Rectal smooth muscle tissue (tissue), 1 donor: ENCODE data around the gene MYL11.
"Not testable (repeated sequence)": the region's sequence is repeated elsewhere in the genome, so short reads cannot be mapped to it uniquely, and the experiment has no call there.

Experiments used
- H3K27ac ChIP-seq: one replicate; pipeline ENCODE4 v1.7.0; 2013; ENCODE audit warnings: low read depth, low read length, inconsistent platforms
- H3K27me3 ChIP-seq: one replicate; pipeline ENCODE4 v1.7.0; 2013; ENCODE audit warnings: low read length; ENCODE audit not compliant: control insufficient read depth, insufficient read depth
- H3K36me3 ChIP-seq: one replicate; pipeline ENCODE4 v1.7.0; 2013; ENCODE audit warnings: low read length; ENCODE audit not compliant: control insufficient read depth, insufficient read depth
- H3K4me1 ChIP-seq: one replicate; pipeline ENCODE4 v1.7.0; 2013; ENCODE audit warnings: low read length; ENCODE audit not compliant: control insufficient read depth, insufficient read depth
- H3K4me3 ChIP-seq: one replicate; pipeline ENCODE4 v1.7.0; 2013; ENCODE audit warnings: low read length
- H3K9ac ChIP-seq: one replicate; pipeline ENCODE4 v1.7.0; 2013; ENCODE audit warnings: low read length

The MYL11 gene

GRCh38 chr16:30374538-30374937 is at the start of gene MYL11:
TSS of gene MYL11 (plus strand) at chr16:30374802. CDS start at chr16:30374858, 56 bp downstream.
- Histone ChIP-seq H3K9ac (no peak within 1 kb of the TSS), H3K27ac (no peak within 1 kb of the TSS), H3K4me3 (no peak within 1 kb of the TSS), H3K36me3 (no peaks in the 10 kb centered on the region), H3K27me3 (no peaks in the 10 kb centered on the region), H3K4me1 (peaks cover 9% of the 10 kb centered on the region)

- H3K4me1 ChIP-seq, H3K36me3 ChIP-seq, H3K27me3 ChIP-seq, H3K9ac ChIP-seq: not testable (repeated sequence)
- H3K4me3 ChIP-seq: peak overlapping the region; percentile 44
- peak overlapping the region; percentile 90 for H3K27ac ChIP-seq
These were observed 40.1 kb upstream of the MYL11 start for GRCh38 chr16:30334473-30334989.

- H3K27me3 ChIP-seq: not testable (repeated sequence)
These were observed 39.5 kb upstream of the MYL11 start for GRCh38 chr16:30335028-30335597.

GRCh38 chr16:30335598-30336474 is 38.8 kb upstream of the MYL11 start:
- Histone ChIP-seq H3K36me3 (no peaks in the 10 kb centered on the region), H3K27ac (peak overlapping the region; percentile 58), H3K4me3 (peak overlapping the region; percentile 58), H3K4me1 (no peaks in the 10 kb centered on the region), H3K27me3 (no peaks in the 10 kb centered on the region), H3K9ac (no peak overlapping the region)

More at GRCh38 chr16:30335028-30335597, 39.5 kb upstream of the MYL11 start:
- H3K36me3 ChIP-seq, H3K9ac ChIP-seq, H3K4me1 ChIP-seq: not testable (repeated sequence)
- Histone ChIP-seq H3K4me3 (peak overlapping the region; percentile 75), H3K27ac (peak overlapping the region; percentile 90)

GRCh38 chr16:30337964-30338357 is 36.6 kb upstream of the MYL11 start:
- H3K27me3 ChIP-seq, H3K4me3 ChIP-seq, H3K27ac ChIP-seq, H3K9ac ChIP-seq, H3K36me3 ChIP-seq, H3K4me1 ChIP-seq: not testable (repeated sequence)

GRCh38 chr16:30338715-30339114 is 35.9 kb upstream of the MYL11 start:
- not testable (repeated sequence) for H3K36me3 ChIP-seq, H3K27me3 ChIP-seq, H3K4me1 ChIP-seq, H3K9ac ChIP-seq, H3K4me3 ChIP-seq, H3K27ac ChIP-seq

- no peak overlapping the region for H3K27ac ChIP-seq
- H3K4me3 ChIP-seq: no peak overlapping the region
- no peaks in the 10 kb centered on the region for H3K36me3 ChIP-seq
- no peak overlapping the region for H3K9ac ChIP-seq
- H3K27me3 ChIP-seq: no peaks in the 10 kb centered on the region
- no peaks in the 10 kb centered on the region for H3K4me1 ChIP-seq
These were observed 34.0 kb upstream of the MYL11 start for GRCh38 chr16:30340621-30341020.

- H3K4me3 ChIP-seq, H3K36me3 ChIP-seq, H3K4me1 ChIP-seq, H3K9ac ChIP-seq, H3K27me3 ChIP-seq, H3K27ac ChIP-seq: not testable (repeated sequence)
These were observed 32.6 kb upstream of the MYL11 start for GRCh38 chr16:30341971-30342370.

GRCh38 chr16:30342751-30343490 is 31.7 kb upstream of the MYL11 start:
- H3K9ac ChIP-seq: no peak overlapping the region
- H3K4me3 ChIP-seq: no peak overlapping the region
- no peaks in the 10 kb centered on the region for H3K36me3 ChIP-seq
- H3K27ac ChIP-seq: no peak overlapping the region
- no peaks in the 10 kb centered on the region for H3K4me1 ChIP-seq
- H3K27me3 ChIP-seq: no peaks in the 10 kb centered on the region

- not testable (repeated sequence) for H3K27me3 ChIP-seq, H3K36me3 ChIP-seq, H3K4me1 ChIP-seq, H3K27ac ChIP-seq, H3K4me3 ChIP-seq, H3K9ac ChIP-seq
These were observed 31.1 kb upstream of the MYL11 start for GRCh38 chr16:30343491-30343820.

- Histone ChIP-seq H3K4me1 (no peaks in the 10 kb centered on the region), H3K4me3 (no peak overlapping the region), H3K27me3 (no peaks in the 10 kb centered on the region), H3K27ac (no peak overlapping the region), H3K9ac (no peak overlapping the region), H3K36me3 (peaks cover 6% of the 10 kb centered on the region)
These were observed 28.3 kb upstream of the MYL11 start for GRCh38 chr16:30346286-30346685.

- H3K9ac ChIP-seq: no peak overlapping the region
- H3K4me1 ChIP-seq: peaks cover 14% of the 10 kb centered on the region
- H3K27ac ChIP-seq: no peak overlapping the region
- H3K27me3 ChIP-seq: no peaks in the 10 kb centered on the region
- H3K4me3 ChIP-seq: no peak overlapping the region
- peaks cover 14% of the 10 kb centered on the region for H3K36me3 ChIP-seq
These were observed 26.5 kb upstream of the MYL11 start for GRCh38 chr16:30348113-30348512.
